Skeletal muscle satellite cell (primary cell): Measurements from ENCODE around the gene GALNT14.

Source experiments
- H3K27me3 ChIP-seq: 2 replicates; pipeline ENCODE4 v1.7.0; 2013; ENCODE audit warnings: low read length; ENCODE audit not compliant: control insufficient read depth, insufficient read depth
- H3K36me3 ChIP-seq: 2 replicates; pipeline ENCODE4 v1.7.0; 2013; ENCODE audit warnings: mild to moderate bottlenecking, control low read depth, low read length; ENCODE audit not compliant: insufficient read depth
- H3K4me1 ChIP-seq: 2 replicates; pipeline ENCODE4 v1.7.0; 2013; ENCODE audit warnings: low read length; ENCODE audit not compliant: control insufficient read depth, insufficient read depth
- H3K4me2 ChIP-seq: 2 replicates; pipeline ENCODE4 v1.7.0; 2013; ENCODE audit warnings: mild to moderate bottlenecking, low read length
- H3K4me3 ChIP-seq: 2 replicates; pipeline ENCODE4 v1.7.0; 2013; ENCODE audit warnings: low read length
- H3K9ac ChIP-seq: 2 replicates; pipeline ENCODE4 v1.7.0; 2013; ENCODE audit warnings: mild to moderate bottlenecking, low read depth, low read length, moderate library complexity
- H3K9me3 ChIP-seq: replicated peaks from 2 replicates; pipeline ENCODE4 v1.7.0; 2013; ENCODE audit warnings: mild to moderate bottlenecking, control low read depth, low read length

Gene GALNT14

GRCh38 chr2:31069643-31070325 is 68.5 kb downstream of the GALNT14 start:
- H3K4me3 ChIP-seq, result no peak overlapping the region
- no peaks in the 10 kb centered on the region for H3K27me3 ChIP-seq
- no peaks in the 10 kb centered on the region for H3K36me3 ChIP-seq
- no peak overlapping the region for H3K9ac ChIP-seq
- no peak overlapping the region for H3K4me2 ChIP-seq
- H3K9me3 ChIP-seq, result no peaks in the 10 kb centered on the region
- no peaks in the 10 kb centered on the region for H3K4me1 ChIP-seq

GRCh38 chr2:31067259-31067658 is 71.0 kb downstream of the GALNT14 start:
- Histone ChIP-seq H3K4me1 (no peaks in the 10 kb centered on the region), H3K36me3 (no peaks in the 10 kb centered on the region), H3K9me3 (no peaks in the 10 kb centered on the region), H3K4me2 (no peak overlapping the region), H3K4me3 (no peak overlapping the region), H3K27me3 (no peaks in the 10 kb centered on the region), H3K9ac (no peak overlapping the region)

DNA sequence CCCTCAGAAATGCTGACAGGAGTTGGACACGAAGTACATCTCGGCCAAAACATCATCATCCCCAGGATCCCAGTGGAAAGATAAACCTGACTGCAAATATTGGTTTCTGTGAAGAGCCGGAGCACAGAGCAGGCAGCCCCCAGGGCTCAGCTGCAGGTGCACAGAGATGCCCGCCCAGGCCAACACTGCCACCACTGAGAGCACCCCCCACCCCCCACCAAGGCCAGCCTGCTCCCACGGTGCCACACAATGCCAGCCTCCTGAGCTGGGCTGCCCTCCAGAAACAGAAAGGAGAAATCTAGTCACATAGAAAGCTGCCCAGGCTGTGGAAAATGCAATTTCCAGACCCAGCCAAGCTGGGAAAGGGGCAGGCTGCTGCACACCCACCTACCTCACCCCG is 71.7 kb downstream of the GALNT14 start:
- H3K4me2 ChIP-seq, result no peak overlapping the region
- no peaks in the 10 kb centered on the region for H3K4me1 ChIP-seq
- no peaks in the 10 kb centered on the region for H3K9me3 ChIP-seq
- H3K27me3 ChIP-seq, result no peaks in the 10 kb centered on the region
- H3K36me3 ChIP-seq, result no peaks in the 10 kb centered on the region
- H3K4me3 ChIP-seq, result no peak overlapping the region
- H3K9ac ChIP-seq, result no peak overlapping the region

DNA sequence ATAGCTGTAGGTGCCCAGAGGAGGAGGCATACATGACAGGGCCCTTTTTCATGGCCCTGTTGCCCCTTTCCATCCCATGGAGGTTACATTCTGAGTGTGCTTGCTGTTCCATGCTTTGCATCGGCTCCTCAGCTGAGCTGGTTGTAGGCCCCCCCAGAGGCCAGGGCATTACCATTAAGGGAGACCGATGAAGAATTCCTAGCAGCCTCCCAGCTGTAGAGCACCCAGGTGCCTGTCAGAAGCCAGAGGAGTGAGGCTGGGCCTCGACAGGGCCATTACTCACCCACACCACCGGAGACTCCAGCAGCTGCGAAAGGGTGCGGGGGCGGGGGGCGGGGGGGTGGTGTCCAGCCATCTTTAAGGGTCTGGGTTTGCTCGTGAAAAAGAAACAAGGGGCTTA is 72.2 kb downstream of the GALNT14 start:
- no peaks in the 10 kb centered on the region for H3K4me1 ChIP-seq
- no peaks in the 10 kb centered on the region for H3K27me3 ChIP-seq
- H3K36me3 ChIP-seq, result no peaks in the 10 kb centered on the region
- H3K9ac ChIP-seq, result no peak overlapping the region
- H3K9me3 ChIP-seq, result no peaks in the 10 kb centered on the region
- H3K4me2 ChIP-seq, result no peak overlapping the region
- no peak overlapping the region for H3K4me3 ChIP-seq

DNA sequence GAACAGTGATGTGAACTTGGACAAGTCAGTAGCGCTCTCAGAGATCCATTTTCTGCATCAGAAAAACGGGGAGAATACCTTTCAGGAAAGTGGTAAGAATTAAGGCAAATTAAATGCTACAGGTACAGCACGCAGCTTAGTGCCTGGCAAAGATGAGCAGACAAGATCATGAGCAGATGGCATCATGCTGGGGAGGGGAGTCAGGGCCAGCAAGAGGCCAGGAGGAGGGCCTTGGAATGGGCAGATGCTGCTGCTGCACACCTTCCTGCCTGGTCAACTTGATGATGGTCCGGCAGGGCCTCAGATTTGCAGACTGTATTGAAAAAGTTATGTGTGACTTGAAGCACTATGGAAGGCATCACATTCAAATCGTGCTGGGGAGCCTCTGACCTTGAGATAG is 72.9 kb downstream of the GALNT14 start:
- H3K36me3 ChIP-seq, result no peaks in the 10 kb centered on the region
- H3K9me3 ChIP-seq, result no peaks in the 10 kb centered on the region
- no peak overlapping the region for H3K4me3 ChIP-seq
- no peaks in the 10 kb centered on the region for H3K4me1 ChIP-seq
- no peak overlapping the region for H3K9ac ChIP-seq
- H3K27me3 ChIP-seq, result no peaks in the 10 kb centered on the region
- H3K4me2 ChIP-seq, result no peak overlapping the region

- Histone ChIP-seq H3K27me3 (no peaks in the 10 kb centered on the region), H3K4me3 (no peak overlapping the region), H3K9ac (no peak overlapping the region), H3K4me2 (no peak overlapping the region), H3K36me3 (no peaks in the 10 kb centered on the region), H3K9me3 (no peaks in the 10 kb centered on the region), H3K4me1 (no peaks in the 10 kb centered on the region)
Observed at GRCh38 chr2:31060397-31060796, 77.8 kb downstream of the GALNT14 start.

DNA sequence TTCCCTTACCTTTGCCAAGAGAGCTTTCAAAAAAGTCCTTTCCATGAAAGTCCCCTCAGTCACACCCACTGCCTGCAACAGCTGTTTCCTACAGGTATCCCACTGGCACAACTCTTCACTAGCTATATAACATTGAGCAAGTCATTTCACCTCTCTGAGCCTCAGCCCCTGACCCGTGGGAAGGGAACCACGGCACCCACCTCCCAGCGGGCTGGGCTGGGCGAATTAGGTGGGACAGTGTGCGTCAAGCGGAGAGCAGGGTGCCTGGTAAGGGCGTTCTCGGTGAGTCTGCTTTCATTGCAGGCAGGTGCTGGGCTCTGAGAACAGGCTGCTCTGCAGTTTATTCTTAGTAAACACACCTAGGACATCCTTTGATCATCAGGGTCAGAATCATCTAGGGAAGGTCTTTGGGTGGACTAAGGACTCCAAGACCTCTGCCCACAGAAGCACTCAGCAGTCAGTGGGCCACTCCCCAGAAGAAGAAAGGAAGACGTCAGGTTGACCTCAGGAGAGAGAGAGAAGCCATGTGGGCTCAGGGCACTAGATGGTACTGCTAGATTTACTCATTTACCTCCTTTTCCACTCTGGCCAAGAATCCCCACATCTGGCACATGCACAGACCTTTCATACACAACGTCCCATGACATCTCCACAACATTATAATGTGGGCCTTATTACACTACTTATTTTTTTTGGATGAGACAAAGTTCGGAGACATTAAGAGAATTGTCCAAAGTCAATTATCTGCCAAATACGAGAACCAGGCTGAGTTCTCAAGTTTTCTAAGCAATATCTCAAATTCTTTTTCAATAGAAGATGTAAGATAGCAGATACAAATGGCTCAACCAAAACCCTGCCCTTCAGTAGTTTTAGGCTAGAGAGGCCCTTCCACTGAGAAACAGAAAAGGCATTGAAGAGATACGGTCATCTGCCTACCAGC is 79.9 kb downstream of the GALNT14 start:
- no peak overlapping the region for H3K9ac ChIP-seq
- no peaks in the 10 kb centered on the region for H3K9me3 ChIP-seq
- no peaks in the 10 kb centered on the region for H3K36me3 ChIP-seq
- no peaks in the 10 kb centered on the region for H3K27me3 ChIP-seq
- no peak overlapping the region for H3K4me2 ChIP-seq
- no peaks in the 10 kb centered on the region for H3K4me1 ChIP-seq
- no peak overlapping the region for H3K4me3 ChIP-seq

- no peaks in the 10 kb centered on the region for H3K36me3 ChIP-seq
- no peaks in the 10 kb centered on the region for H3K4me1 ChIP-seq
- no peak overlapping the region for H3K4me3 ChIP-seq
- no peaks in the 10 kb centered on the region for H3K27me3 ChIP-seq
- H3K9me3 ChIP-seq, result no peaks in the 10 kb centered on the region
- no peak overlapping the region for H3K4me2 ChIP-seq
- no peak overlapping the region for H3K9ac ChIP-seq
Observed at GRCh38 chr2:31057691-31058090, 80.5 kb downstream of the GALNT14 start.

DNA sequence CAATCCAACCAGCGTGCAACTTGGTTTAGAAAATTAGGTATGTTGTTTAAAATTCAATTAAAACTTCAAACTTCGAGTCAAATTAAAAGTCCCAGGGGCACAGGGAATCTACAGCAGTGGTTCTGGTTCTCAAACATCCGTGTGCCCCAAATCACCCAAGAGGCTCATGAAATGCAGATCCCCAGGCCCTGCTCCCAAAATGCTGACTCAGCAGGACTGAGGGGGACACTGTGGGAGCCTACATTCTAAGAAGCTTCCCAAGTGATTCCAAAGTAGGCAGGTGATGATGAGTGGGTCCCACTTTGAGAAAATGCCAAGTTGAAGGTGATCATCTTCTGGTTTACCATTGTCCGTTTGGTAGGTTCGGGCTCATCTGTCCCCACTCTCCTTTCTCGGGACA is 82.3 kb downstream of the GALNT14 start:
- H3K4me1 ChIP-seq, result no peaks in the 10 kb centered on the region
- no peaks in the 10 kb centered on the region for H3K36me3 ChIP-seq
- H3K27me3 ChIP-seq, result no peaks in the 10 kb centered on the region
- no peaks in the 10 kb centered on the region for H3K9me3 ChIP-seq
- no peak overlapping the region for H3K4me3 ChIP-seq
- no peak overlapping the region for H3K4me2 ChIP-seq
- H3K9ac ChIP-seq, result no peak overlapping the region

- Histone ChIP-seq H3K9ac (no peak overlapping the region), H3K4me1 (no peaks in the 10 kb centered on the region), H3K9me3 (no peaks in the 10 kb centered on the region), H3K27me3 (no peaks in the 10 kb centered on the region), H3K4me2 (no peak overlapping the region), H3K4me3 (no peak overlapping the region), H3K36me3 (no peaks in the 10 kb centered on the region)
Observed at GRCh38 chr2:31054842-31055388, 83.3 kb downstream of the GALNT14 start.

DNA sequence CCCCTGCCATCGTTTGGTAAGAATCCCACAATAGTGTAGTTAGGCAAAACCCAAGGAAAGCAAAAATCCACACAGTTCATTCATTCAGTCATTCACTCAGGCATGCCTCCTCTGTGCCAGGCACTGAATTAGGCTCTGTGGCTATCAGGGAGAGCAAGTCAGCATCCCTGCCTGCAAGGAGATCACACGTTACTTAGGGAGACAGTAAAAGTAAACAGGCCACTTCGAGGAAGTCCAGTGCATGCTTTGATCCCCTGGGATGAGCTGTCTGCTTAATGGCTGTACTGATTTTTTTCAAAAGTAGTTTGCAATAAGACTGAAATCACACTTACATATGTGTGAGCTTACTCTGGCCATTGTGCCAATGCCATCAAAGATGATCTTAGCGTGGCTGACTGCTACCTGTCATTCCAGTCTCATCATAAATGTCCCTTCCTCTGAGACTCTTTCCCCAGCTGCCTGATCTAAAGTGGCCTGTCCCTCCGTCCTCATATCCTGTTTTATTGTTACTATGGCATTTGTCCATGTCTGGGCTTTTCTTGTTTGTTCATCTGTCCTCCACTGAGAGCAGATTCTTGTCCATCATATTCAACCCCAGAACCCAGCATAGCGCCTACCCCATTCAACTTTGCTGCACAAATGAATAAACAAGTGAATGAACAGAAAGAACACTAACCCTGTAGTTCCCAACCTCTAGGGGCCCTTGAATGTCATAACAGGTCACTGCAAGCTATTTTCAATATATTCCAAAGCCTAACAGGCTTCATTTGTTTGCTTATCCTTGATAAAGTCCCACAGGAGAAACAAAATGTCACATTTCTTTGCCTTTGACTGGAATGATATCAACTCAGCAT is 84.1 kb downstream of the GALNT14 start:
- H3K4me1 ChIP-seq, result no peaks in the 10 kb centered on the region
- no peaks in the 10 kb centered on the region for H3K27me3 ChIP-seq
- H3K4me2 ChIP-seq, result no peak overlapping the region
- no peaks in the 10 kb centered on the region for H3K9me3 ChIP-seq
- no peak overlapping the region for H3K4me3 ChIP-seq
- no peaks in the 10 kb centered on the region for H3K36me3 ChIP-seq
- no peak overlapping the region for H3K9ac ChIP-seq
